Activated T-helper 1 cell treated with anti-CD3 and anti-CD28 coated beads, Interleukin-12 subunit alpha, Interleukin-12 subunit beta, Interleukin-2, Interleukin-4 antibody, amounts not matched to agents 30 ng/mL and 10 ng/mL and 1 ng/mL, durations not matched to agents 14 hours and 24 hours and 36 hours (primary cell): ENCODE data around the gene KLF8. TPM values are rescaled to one million over a fixed set of nuclear protein-coding genes. Genes with fewer than 3 reads are reported as not detected.
"Not testable (repeated sequence)": the region's sequence is repeated elsewhere in the genome, so short reads cannot be mapped to it uniquely, and the experiment has no call there.

Experiments
- DNase-seq: peaks from one replicate; pipeline ENCODE4 v3.0.0; 2021; ENCODE audit warnings: low spot score
- H3K27ac Mint-ChIP-seq: one replicate; pipeline ENCODE4 v1.8.0; 2021; ENCODE audit warnings: mild to moderate bottlenecking, mixed read lengths
- H3K27me3 Mint-ChIP-seq: one replicate; pipeline ENCODE4 v1.8.0; 2022; ENCODE audit warnings: mild to moderate bottlenecking, moderate library complexity, mixed read lengths; ENCODE audit not compliant: insufficient read depth
- H3K36me3 Mint-ChIP-seq: one replicate; pipeline ENCODE4 v1.8.0; 2021; ENCODE audit warnings: low read depth, mixed read lengths
- H3K4me1 Mint-ChIP-seq: one replicate; pipeline ENCODE4 v1.8.0; 2021; ENCODE audit warnings: low read depth, mixed read lengths
- H3K4me3 Mint-ChIP-seq: one replicate; pipeline ENCODE4 v1.8.0; 2021; ENCODE audit warnings: mild to moderate bottlenecking, moderate library complexity, mixed read lengths
- H3K9me3 Mint-ChIP-seq: one replicate; pipeline ENCODE4 v1.8.0; 2021; ENCODE audit warnings: mixed read lengths
- intact Hi-C: fragments of 100-400 bp; cut with micrococcal nuclease; formaldehyde crosslinking; loops from one replicate; pipeline ENCODE4 v1.15.1; 2024
- total RNA-seq: library from RNA; stranded (reverse); gene quantifications from 2 replicates; pipeline ENCODE4 v1.2.3, GENCODE V29; 2022

KLF8 gene
- total RNA-seq, result 6.3 and 6.7 TPM in 2 replicates

- intact Hi-C loops, result loop anchor here (1.0 to 10.0 kb wide), 7 partner anchors 16 to 1588 kb away; partner anchors contain the start of genes MAGED2 and RRAGB
- H3K27me3 Mint-ChIP-seq, result peaks cover 4% of the 10 kb centered on the region
- peak within 1 kb of the TSS; percentile 78 for H3K27ac Mint-ChIP-seq
Observed at GRCh38 chrX:56232221-56233082, at the start of gene KLF8. Gene KLF8 (plus strand): TSS chrX:56232356. CDS start chrX:56233335, 979 bp downstream.

GRCh38 chrX:56206945-56207344 lies 25.2 kb upstream of the KLF8 start:
- H3K9me3 Mint-ChIP-seq, H3K36me3 Mint-ChIP-seq, intact Hi-C loops, H3K4me1 Mint-ChIP-seq, DNase-seq, H3K27ac Mint-ChIP-seq, H3K27me3 Mint-ChIP-seq, H3K4me3 Mint-ChIP-seq: not testable (repeated sequence)

More at GRCh38 chrX:56232221-56233082, at the start of gene KLF8:
- DNase-seq, result peak; percentile 25
- Mint-ChIP-seq H3K36me3 (peaks cover 3% of the 10 kb centered on the region), H3K4me1 (peaks cover 35% of the 10 kb centered on the region), H3K9me3 (no peaks in the 10 kb centered on the region), H3K4me3 (peak within 1 kb of the TSS; percentile 87)

- no peaks in the 10 kb centered on the region for H3K9me3 Mint-ChIP-seq
- H3K4me3 Mint-ChIP-seq, result no peak overlapping the region
- H3K4me1 Mint-ChIP-seq, result no peaks in the 10 kb centered on the region
- H3K36me3 Mint-ChIP-seq, result no peaks in the 10 kb centered on the region
- no peak overlapping the region for H3K27ac Mint-ChIP-seq
- peaks cover 1% of the 10 kb centered on the region for H3K27me3 Mint-ChIP-seq
- intact Hi-C loops, result no loop called here
- no peak for DNase-seq
Observed at GRCh38 chrX:56211701-56212100, 20.5 kb upstream of the KLF8 start.

- no peak for DNase-seq
- no peaks in the 10 kb centered on the region for H3K4me1 Mint-ChIP-seq
- intact Hi-C loops, result no loop called here
- H3K27ac Mint-ChIP-seq, result no peak overlapping the region
- no peak overlapping the region for H3K4me3 Mint-ChIP-seq
- peaks cover 1% of the 10 kb centered on the region for H3K27me3 Mint-ChIP-seq
- no peaks in the 10 kb centered on the region for H3K36me3 Mint-ChIP-seq
- no peaks in the 10 kb centered on the region for H3K9me3 Mint-ChIP-seq
Observed at GRCh38 chrX:56216332-56216731, 15.8 kb upstream of the KLF8 start.

GRCh38 chrX:56219700-56220099 lies 12.5 kb upstream of the KLF8 start:
- no peaks in the 10 kb centered on the region for H3K4me1 Mint-ChIP-seq
- no peaks in the 10 kb centered on the region for H3K9me3 Mint-ChIP-seq
- no peaks in the 10 kb centered on the region for H3K36me3 Mint-ChIP-seq
- peaks cover 1% of the 10 kb centered on the region for H3K27me3 Mint-ChIP-seq
- no peak overlapping the region for H3K27ac Mint-ChIP-seq
- no peak overlapping the region for H3K4me3 Mint-ChIP-seq
- DNase-seq, result no peak
- intact Hi-C loops, result loop anchor here (1.0 kb wide), 1 partner anchor 29 kb away; no protein-coding TSS in a partner anchor

GRCh38 chrX:56221101-56221500 lies 11.1 kb upstream of the KLF8 start:
- no peaks in the 10 kb centered on the region for H3K36me3 Mint-ChIP-seq
- DNase-seq, result no peak
- intact Hi-C loops, result no loop called here
- H3K27ac Mint-ChIP-seq, result no peak overlapping the region
- H3K9me3 Mint-ChIP-seq, result no peaks in the 10 kb centered on the region
- no peaks in the 10 kb centered on the region for H3K4me1 Mint-ChIP-seq
- no peaks in the 10 kb centered on the region for H3K27me3 Mint-ChIP-seq
- H3K4me3 Mint-ChIP-seq, result no peak overlapping the region

GRCh38 chrX:56222473-56223000 lies 9.6 kb upstream of the KLF8 start:
- no peaks in the 10 kb centered on the region for H3K27me3 Mint-ChIP-seq
- H3K4me3 Mint-ChIP-seq, result no peak overlapping the region
- no peaks in the 10 kb centered on the region for H3K36me3 Mint-ChIP-seq
- no peaks in the 10 kb centered on the region for H3K4me1 Mint-ChIP-seq
- no peak for DNase-seq
- no peak overlapping the region for H3K27ac Mint-ChIP-seq
- no peaks in the 10 kb centered on the region for H3K9me3 Mint-ChIP-seq
- intact Hi-C loops, result no loop called here

GRCh38 chrX:56226980-56227379 lies 5.2 kb upstream of the KLF8 start:
- intact Hi-C loops, result no loop called here
- Mint-ChIP-seq H3K9me3 (no peaks in the 10 kb centered on the region), H3K4me1 (peaks cover 14% of the 10 kb centered on the region), H3K36me3 (no peaks in the 10 kb centered on the region), H3K27me3 (peaks cover 4% of the 10 kb centered on the region), H3K27ac (no peak overlapping the region), H3K4me3 (no peak overlapping the region)
- no peak for DNase-seq

- peaks cover 23% of the 10 kb centered on the region for H3K4me1 Mint-ChIP-seq
- no peaks in the 10 kb centered on the region for H3K36me3 Mint-ChIP-seq
- intact Hi-C loops, result no loop called here
- H3K27ac Mint-ChIP-seq, result no peak overlapping the region
- no peak overlapping the region for H3K4me3 Mint-ChIP-seq
- no peaks in the 10 kb centered on the region for H3K9me3 Mint-ChIP-seq
- H3K27me3 Mint-ChIP-seq, result peaks cover 4% of the 10 kb centered on the region
- no peak for DNase-seq
Observed at GRCh38 chrX:56228914-56229313, 3.2 kb upstream of the KLF8 start.

- intact Hi-C loops, result loop anchor here (1.0 to 10.0 kb wide), 6 partner anchors 323 to 1587 kb away; partner anchors contain the start of genes MAGED2 and RRAGB
Observed at GRCh38 chrX:56231537-56232090, 542 bp upstream of the KLF8 start.

GRCh38 chrX:56233100-56233499 lies 944 bp downstream of the KLF8 start:
- peaks cover 4% of the 10 kb centered on the region for H3K27me3 Mint-ChIP-seq
- DNase-seq, result no peak
- intact Hi-C loops, result loop anchor here (1.0 to 10.0 kb wide), 5 partner anchors 15 to 1588 kb away; partner anchors contain the start of gene MAGED2
- H3K36me3 Mint-ChIP-seq, result peaks cover 3% of the 10 kb centered on the region
- no peaks in the 10 kb centered on the region for H3K9me3 Mint-ChIP-seq
- peak overlapping the region; percentile 78 for H3K27ac Mint-ChIP-seq
- peaks cover 35% of the 10 kb centered on the region for H3K4me1 Mint-ChIP-seq
- peak overlapping the region; percentile 87 for H3K4me3 Mint-ChIP-seq

More at GRCh38 chrX:56231537-56232090, 542 bp upstream of the KLF8 start:
- Mint-ChIP-seq H3K9me3 (no peaks in the 10 kb centered on the region), H3K36me3 (peaks cover 3% of the 10 kb centered on the region), H3K27ac (no peak overlapping the region), H3K4me3 (peak overlapping the region; percentile 61), H3K27me3 (peaks cover 4% of the 10 kb centered on the region), H3K4me1 (peaks cover 35% of the 10 kb centered on the region)
- no peak for DNase-seq

- H3K36me3 Mint-ChIP-seq, result peaks cover 3% of the 10 kb centered on the region
- peaks cover 4% of the 10 kb centered on the region for H3K27me3 Mint-ChIP-seq
- peak; percentile 14 for DNase-seq
- H3K27ac Mint-ChIP-seq, result peak overlapping the region; percentile 78
- H3K9me3 Mint-ChIP-seq, result no peaks in the 10 kb centered on the region
- peak overlapping the region; percentile 87 for H3K4me3 Mint-ChIP-seq
- intact Hi-C loops, result loop anchor here (1.0 to 10.0 kb wide), 5 partner anchors 15 to 1589 kb away; partner anchors contain the start of gene MAGED2
- peaks cover 33% of the 10 kb centered on the region for H3K4me1 Mint-ChIP-seq
Observed at GRCh38 chrX:56233682-56234081, 1.5 kb downstream of the KLF8 start.

GRCh38 chrX:56248492-56248891 lies 16.3 kb downstream of the KLF8 start:
- H3K27me3 Mint-ChIP-seq, result no peaks in the 10 kb centered on the region
- no peak overlapping the region for H3K27ac Mint-ChIP-seq
- intact Hi-C loops, result loop anchor here (1.0 to 5.0 kb wide), 3 partner anchors 15 to 531 kb away; partner anchors contain the start of gene RRAGB
- H3K36me3 Mint-ChIP-seq, result no peaks in the 10 kb centered on the region
- H3K9me3 Mint-ChIP-seq, result no peaks in the 10 kb centered on the region
- peak; percentile 29 for DNase-seq
- peaks cover 9% of the 10 kb centered on the region for H3K4me1 Mint-ChIP-seq
- no peak overlapping the region for H3K4me3 Mint-ChIP-seq
